DMS 273 (cell line): ENCODE results near the gene GPR39.
A peak's percentile ranks its signal among the peaks of the same experiment; 100 is the strongest.

Source experiments
- DNase-seq: peaks from one replicate; lab custom pipeline; 2025; ENCODE audit not compliant: unreplicated experiment; lab: John Stamatoyannopoulos, UW

The GPR39 gene

GRCh38 chr2:132442278-132442677, 25.7 kb downstream of the GPR39 start:
- DNase-seq: peak; percentile 13

DNA sequence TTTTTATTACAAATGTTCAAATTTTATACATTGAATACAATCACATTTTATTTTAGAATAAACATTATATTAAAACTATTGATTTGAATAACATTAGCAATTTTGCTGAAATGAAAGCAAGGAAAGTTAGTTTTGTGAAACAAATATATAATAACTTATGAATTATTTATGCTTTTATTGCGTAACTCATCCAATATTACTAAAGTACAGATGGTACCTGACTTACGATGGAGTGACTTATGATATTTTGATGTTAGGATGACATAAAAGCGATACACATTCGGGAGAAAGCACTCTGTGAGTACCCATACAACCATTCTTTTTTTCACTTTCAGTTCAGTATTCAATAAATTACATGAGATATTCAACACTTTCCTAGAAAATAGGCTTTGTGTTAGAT, 26.5 kb downstream of the GPR39 start:
- DNase-seq: no peak

- no peak for DNase-seq
Observed at GRCh38 chr2:132446444-132446843, 29.8 kb downstream of the GPR39 start.

GRCh38 chr2:132448331-132448730, 31.7 kb downstream of the GPR39 start:
- no peak for DNase-seq

DNA sequence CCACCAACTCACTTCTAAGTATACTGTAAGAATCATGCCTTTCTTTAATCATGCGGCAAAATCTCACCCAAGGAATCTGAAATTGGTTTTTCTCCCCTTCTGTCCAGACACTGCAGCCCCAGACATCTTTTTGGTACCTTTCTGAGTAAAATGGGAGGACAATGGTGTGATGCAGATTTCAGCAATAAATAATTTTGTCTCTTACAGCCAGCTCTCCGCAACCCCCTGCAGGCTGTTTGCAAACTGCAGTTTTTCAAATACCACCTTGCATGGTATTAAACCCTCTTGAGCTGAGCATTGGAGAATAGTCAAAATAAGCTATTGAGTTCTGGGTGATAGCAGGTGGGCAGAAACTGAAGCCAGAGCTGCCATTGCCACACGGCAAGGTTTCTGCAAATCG, 32.2 kb downstream of the GPR39 start:
- peak; percentile 63 for DNase-seq

- no peak for DNase-seq
Observed at GRCh38 chr2:132449868-132450267, 33.3 kb downstream of the GPR39 start.

GRCh38 chr2:132460781-132461180, 44.2 kb downstream of the GPR39 start:
- no peak for DNase-seq

DNA sequence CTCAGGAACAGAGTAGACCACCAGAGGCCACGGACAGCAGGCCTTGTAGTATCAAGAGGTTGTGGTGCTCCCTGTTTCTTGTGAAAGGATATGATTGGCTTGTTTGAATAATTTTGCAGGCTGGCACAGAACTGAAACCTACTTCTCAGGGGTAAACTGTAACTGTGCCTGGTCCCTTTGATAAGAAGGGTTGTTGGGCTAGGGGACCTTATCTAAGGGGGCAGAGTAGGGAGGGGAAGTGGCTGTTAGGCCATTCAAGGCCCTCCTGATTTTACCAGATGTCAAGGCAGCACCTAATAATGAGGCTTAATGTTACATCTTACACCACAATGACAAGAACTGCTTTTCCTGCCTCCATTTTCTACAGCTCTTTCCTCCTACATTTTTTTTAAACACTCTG, 45.6 kb downstream of the GPR39 start:
- DNase-seq: no peak

DNA sequence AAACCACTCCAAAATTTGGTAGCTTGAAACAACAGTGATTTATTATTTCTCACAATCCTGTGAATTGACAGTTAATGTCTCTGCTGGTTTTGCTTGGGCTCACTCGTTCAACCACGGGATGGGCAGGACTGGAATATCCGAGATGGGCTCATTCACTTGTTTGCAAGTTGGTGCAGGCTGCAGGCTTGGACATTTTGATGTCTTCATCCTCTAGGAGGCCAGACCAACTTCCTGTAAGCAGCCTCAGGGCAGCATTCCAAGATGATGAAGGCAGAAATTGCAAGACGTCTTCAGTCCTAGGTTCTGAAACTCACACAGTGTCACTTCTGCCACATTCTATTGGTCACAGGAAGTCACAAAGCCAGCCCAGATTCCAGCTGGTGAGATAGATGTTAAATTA, 47.1 kb downstream of the GPR39 start:
- no peak for DNase-seq

GRCh38 chr2:132465917-132466316, 49.3 kb downstream of the GPR39 start:
- DNase-seq: no peak

DNA sequence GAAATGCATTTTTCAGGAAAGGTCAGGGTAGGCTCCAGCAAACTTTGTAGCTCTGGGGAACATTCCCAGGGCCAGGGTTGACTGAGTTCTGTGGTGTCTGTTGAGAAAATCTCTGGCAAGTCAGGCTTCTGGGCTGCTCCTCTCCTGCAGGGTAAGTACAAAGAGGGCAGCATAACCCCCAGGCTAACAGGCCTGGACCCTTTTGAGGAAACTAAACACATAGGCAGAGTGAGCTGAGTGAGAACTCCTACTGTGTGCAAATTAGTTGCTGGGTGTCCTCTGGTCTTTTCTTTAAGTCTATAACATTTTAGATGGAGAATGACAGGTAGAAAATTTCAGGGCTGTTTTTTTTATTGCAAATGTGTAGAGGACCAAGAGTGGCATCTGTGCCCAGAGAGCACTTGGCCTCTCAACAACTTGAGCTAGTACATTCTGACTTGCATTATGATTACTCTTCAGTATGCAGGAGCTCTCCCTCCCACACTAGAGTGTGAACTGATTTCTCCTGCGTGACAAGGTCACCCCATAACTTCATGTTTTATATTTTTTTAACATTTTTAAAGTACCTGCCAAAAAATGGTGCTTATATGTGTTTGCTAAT, 49.9 kb downstream of the GPR39 start:
- DNase-seq: no peak

DNA sequence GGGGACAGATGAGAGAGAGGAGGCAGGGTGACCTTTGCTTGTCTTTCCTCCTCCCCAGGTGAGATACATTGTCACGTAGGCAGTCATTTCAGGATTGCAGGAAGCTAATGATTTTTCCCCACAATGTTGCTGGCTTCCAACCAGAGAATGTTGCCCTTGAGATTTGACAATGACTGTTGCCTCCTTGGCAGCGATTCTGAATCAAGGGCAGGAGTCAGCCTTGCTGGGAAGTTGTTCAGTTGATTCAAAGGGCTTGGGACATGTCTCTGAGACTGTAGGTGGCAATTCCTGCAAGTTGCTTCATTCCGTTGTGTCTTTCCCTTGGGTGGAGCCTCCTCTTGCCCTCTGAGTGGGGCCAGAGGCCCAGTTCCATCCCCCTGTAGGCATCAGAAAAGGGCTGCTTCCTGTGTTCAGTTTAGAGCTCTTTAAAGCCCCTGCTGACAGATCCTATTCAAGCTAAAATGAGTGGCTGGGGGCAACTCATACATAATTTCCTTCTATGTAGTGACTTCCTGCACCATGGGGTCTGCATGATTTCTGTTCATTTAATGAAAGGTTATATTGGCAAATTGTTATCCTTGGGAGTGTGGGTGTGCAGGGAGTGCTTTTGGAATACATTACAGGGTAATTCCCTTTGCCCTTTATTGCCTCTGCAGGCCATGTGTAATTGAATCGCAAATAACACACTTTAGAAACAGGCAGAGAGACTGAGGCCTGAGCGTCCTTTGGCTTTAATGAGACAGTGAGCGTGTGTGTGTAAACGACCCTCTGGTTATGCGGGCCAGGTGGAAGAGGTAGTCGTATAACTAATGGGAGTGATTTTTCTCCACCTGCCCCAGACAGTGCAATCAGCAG, 52.4 kb downstream of the GPR39 start:
- DNase-seq: no peak

DNA sequence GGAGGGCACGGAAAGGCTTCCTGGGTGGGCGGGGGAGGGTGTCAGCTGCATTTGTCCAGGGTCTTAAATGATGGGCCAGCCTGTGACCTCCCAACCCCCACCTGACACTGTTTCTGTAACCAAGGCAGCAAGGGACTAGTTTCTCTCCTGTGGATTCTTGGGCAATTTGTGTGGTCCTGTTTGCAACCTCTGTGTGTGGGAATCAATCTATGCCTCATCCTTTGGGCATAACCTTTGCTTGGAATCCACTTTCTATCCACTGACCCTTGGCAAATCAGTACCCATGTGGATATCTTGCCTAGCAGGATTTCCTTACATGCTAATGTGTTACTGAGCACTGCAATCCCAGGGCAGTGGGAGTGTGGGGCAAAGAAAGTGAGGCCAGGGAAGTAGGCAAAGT, 54.1 kb downstream of the GPR39 start:
- no peak for DNase-seq

DNA sequence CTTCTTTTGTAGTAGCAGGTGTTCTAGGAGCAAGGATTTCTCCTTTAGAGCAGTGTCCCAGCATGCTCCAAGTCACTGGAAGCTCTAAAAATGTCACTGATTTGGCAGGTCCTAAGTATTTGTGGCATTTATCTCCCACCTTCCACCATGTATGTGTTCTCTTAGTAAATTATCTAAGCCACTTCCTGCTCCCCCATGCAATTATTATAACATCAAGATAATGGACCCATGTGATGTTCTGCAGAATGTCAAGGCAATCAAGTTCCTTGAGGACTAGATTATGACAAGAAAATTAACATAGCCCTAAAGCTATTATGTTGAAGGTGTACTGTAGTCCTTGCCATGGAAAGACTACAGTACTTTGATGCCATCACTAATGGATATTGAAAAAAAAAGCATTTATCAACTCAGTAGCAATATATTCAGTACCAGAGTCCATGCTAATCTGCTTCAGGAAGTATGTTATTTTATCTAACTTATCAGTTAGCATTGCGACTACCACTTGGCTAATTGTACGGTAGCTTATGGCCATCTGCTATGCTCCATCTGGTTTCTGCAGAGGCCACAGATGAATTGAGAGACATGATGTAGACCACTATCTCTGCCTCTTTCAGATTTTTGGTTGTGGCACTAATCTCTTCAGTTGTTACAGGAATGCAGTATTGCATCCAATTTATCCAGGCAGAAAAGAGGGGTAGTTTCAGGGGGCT, 56.7 kb downstream of the GPR39 start:
- peak; percentile 80 for DNase-seq

GRCh38 chr2:132475615-132476014, 59.0 kb downstream of the GPR39 start:
- no peak for DNase-seq

DNA sequence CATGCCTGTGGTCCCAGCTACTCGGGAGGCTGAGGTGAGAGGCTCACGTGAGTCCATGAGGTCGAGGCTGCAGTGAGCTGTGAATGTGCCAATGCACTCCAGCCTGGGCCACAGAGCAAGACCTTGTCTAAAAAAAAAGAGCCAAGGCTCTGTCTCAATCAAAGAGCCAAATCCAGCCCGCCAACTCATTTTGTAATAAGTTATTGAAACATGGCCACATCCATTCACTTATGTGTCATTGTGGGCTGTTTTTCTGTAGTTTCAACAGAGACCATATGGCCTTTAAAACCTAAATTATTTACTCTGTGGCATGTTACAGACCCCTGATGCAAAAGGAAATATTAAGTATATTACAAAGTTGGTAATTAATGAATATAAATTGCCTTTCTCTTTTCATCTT, 60.8 kb downstream of the GPR39 start:
- no peak for DNase-seq

DNA sequence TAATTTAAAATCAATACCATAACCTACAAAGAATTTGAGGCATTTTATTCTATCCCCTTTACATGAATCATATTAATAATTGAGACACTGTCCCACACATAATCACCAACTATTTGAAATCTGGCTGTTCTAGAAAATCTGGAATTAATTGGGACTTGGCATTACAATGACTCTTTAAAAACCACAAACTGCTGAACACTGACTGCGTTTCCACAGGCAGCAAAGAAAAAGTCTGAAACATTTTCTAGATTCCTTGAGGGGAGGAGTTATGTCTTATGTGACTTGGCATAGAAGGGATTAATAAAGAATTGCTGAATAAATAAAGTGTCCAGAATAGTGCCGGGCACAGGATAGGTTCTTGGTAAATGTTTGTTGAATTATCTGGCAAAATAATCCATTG, 61.4 kb downstream of the GPR39 start:
- DNase-seq: no peak

GRCh38 chr2:132478461-132479105, 62.0 kb downstream of the GPR39 start:
- DNase-seq: no peak

DNA sequence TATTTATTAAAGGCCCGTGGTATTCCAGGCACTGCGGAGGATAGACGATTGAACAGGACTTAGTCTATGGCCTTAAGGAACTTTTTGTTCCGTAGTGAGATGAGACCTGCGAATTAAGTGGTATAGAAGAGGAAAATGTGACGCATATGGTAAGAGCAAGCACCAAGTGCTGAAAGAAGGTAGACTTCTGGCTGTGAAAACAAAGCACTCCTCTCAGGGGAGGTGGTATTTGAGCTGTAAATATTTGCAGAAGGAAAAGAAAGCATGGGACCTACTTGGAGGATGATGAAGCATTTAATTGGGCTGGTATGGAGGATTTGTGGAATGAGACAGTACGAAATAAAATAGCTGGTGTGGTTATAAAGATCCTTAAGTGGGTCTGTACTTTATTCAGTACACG, 62.5 kb downstream of the GPR39 start:
- no peak for DNase-seq

- DNase-seq: no peak
Observed at GRCh38 chr2:132482821-132483220, 66.2 kb downstream of the GPR39 start.

DNA sequence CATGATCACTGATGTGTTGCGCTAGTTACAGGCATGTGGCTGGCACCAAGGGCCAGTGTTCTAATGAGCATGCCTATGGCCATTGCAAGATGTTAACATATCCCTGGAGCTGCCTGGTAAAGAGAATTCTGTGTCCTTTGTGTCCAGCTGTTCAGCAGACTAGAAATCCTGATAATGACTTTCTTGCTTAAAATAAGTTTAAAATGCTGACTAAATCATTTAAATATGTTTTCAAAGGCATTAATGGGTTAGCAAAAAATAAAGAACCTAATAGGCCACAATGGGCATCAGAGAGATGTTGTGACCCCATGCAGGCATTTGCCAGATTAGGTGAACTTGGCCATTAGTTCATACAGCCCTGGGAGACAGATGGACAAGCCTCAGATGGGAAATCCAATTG, 67.5 kb downstream of the GPR39 start:
- DNase-seq: no peak

DNA sequence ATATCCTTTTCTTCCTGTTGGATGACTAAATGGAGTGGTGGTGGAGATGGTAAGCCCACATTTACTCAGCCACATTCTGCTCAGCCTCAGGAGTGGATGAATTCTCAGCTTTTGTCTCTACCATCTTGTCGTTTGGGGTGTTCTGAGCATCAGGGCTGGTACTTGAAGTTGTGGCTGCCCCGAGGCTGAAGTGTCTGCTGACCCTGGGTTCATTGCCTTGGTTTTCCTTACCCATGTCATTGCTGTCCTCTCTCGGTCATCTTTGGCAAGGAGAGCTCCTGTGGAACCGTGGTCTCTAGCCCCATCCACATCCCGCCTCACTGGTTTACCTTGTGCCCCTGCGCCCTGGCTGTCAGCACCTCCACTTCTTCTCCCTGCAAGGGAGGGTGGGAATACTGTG, 71.9 kb downstream of the GPR39 start:
- DNase-seq: no peak
